GM12873 (cell line): Measurements from ENCODE around the gene KIAA1671.

Experiments
- TF ChIP-seq, protein P1 (sequence below): IDR thresholded peaks from 2 replicates; pipeline ENCODE4 v1.5.1; 2012; ENCODE audit warnings: low read depth, mild to moderate bottlenecking, moderate library complexity, low read length, control low read depth; ENCODE audit not compliant: insufficient read depth; ENCODE audit errors: missing control alignments

Gene KIAA1671

DNA sequence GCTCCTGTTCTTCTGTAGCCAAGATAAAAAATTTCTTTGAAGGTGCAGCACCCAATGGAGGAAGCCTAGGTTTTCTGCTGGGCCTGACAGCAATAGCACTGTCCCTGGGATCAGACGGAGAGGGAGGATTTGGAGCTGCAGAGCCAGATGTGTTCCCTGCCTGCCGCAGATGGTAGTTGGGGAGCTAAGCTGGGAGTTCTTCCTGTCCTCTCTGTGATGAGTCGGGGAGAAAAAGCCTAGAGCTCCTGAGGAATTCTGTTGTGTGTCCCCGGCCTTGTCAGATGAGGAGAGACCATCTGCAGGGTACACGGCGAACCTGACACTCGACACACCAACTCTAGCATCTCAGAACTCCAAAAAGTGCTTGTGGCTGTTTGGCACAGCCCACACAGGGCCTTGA lies 143.4 kb downstream of the KIAA1671 start:
- TF ChIP-seq, protein P1, sequence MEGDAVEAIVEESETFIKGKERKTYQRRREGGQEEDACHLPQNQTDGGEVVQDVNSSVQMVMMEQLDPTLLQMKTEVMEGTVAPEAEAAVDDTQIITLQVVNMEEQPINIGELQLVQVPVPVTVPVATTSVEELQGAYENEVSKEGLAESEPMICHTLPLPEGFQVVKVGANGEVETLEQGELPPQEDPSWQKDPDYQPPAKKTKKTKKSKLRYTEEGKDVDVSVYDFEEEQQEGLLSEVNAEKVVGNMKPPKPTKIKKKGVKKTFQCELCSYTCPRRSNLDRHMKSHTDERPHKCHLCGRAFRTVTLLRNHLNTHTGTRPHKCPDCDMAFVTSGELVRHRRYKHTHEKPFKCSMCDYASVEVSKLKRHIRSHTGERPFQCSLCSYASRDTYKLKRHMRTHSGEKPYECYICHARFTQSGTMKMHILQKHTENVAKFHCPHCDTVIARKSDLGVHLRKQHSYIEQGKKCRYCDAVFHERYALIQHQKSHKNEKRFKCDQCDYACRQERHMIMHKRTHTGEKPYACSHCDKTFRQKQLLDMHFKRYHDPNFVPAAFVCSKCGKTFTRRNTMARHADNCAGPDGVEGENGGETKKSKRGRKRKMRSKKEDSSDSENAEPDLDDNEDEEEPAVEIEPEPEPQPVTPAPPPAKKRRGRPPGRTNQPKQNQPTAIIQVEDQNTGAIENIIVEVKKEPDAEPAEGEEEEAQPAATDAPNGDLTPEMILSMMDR, result no peak

DNA sequence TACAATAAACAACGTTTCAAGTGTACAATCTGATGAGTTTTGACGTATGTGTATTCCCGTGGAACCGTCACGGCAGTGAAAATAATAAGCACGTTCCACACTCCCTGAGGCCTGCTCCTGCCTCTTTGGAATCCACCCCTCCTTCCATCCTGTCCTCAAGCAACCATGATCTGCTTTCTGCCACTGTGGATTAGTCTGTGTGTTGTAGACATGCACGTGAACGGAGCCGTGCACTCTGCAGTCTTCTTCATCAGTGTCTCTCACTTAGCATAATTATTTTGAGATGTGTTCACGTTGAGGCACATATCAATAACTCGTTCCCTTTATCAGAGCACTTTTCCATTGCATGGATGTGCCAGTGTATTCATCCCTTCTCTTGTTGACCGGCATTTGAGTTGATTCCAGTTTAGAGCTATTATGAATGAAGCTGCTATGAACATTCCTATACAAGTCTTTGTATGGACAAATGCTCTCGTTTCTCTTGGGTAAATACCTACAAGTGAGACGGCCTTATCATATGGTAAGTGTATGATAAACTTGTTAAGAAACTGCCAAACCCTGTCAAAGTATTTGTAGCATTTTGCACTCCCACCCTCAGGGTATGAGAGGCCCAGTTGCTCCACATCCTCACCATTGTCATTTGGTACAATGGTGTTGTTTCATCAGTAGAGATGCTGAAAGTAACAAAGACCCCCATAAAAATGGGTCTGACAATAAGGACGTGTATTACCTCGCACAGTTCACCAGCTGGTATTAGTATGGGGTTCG lies 144.3 kb downstream of the KIAA1671 start:
- TF ChIP-seq, protein P1, result no peak

GRCh38 chr22:25098445-25099081 lies 146.0 kb downstream of the KIAA1671 start:
- TF ChIP-seq, protein P1, result no peak

DNA sequence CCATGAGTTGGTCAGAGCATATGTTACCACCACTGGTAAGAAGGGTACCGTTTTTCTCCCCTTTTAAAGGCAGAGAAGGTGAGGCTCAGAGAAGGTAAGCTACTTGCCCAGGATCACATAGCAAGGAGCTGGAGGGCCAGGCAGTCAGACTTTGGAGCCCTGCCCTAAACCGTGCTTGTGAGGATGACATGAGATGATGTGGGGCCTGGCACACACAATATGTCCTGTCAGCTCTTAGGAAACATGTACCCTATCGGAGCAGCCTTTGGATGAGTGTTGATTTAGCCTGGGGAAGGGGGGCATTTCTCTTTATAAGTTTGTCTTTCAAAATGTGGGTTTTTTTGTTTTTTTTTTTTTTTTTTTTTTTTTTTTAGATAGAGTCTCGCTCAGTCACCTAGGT lies 146.7 kb downstream of the KIAA1671 start:
- TF ChIP-seq, protein P1, result no peak

GRCh38 chr22:25100402-25100801 lies 147.9 kb downstream of the KIAA1671 start:
- TF ChIP-seq, protein P1, result no peak

- TF ChIP-seq, protein P1, result no peak
Measured at GRCh38 chr22:25100948-25101347, 148.4 kb downstream of the KIAA1671 start.

DNA sequence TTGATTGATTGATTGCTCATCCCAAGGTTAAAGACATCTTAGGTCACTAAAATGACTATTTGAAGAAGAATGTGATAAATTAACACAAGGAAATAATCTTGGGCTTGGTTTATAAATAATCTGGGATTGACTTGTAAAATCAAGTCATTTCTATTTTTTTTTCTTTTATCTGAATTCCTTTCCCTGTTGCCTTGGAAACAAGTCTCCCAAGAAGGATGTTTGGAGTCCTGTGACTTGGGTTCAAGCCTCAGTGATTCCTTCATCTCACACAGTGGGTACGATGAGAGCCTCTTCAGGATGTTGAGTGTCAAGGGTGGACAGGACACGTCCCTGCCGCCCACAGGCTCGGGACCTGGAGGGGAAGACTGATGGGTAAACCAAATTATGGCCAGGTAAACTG lies 149.0 kb downstream of the KIAA1671 start:
- TF ChIP-seq, protein P1, result no peak
